Chondrocyte (in vitro differentiated cells): ENCODE data around the gene ATG2B. TPM values are rescaled to one million over a fixed set of nuclear protein-coding genes. Genes with fewer than 3 reads are reported as not detected.

Experiments
- DNase-seq: peaks from one replicate; pipeline ENCODE4 v3.0.0; 2021; ENCODE audit warnings: mixed read lengths, low spot score
- H3K27ac Mint-ChIP-seq: one replicate; pipeline ENCODE4 v1.8.0; 2021; ENCODE audit warnings: mild to moderate bottlenecking, moderate library complexity, mixed read lengths; ENCODE audit not compliant: unreplicated experiment
- H3K27me3 Mint-ChIP-seq: 2 replicates; pipeline ENCODE4 v1.8.0; 2021; ENCODE audit warnings: low read depth, mixed read lengths
- H3K36me3 Mint-ChIP-seq: 2 replicates; pipeline ENCODE4 v1.8.0; 2021; ENCODE audit warnings: low read depth, mixed read lengths
- H3K4me1 Mint-ChIP-seq: 2 replicates; pipeline ENCODE4 v1.8.0; 2021; ENCODE audit warnings: low read depth, mild to moderate bottlenecking, mixed read lengths
- H3K4me3 Mint-ChIP-seq: one replicate; pipeline ENCODE4 v1.8.0; 2021; ENCODE audit warnings: mild to moderate bottlenecking, moderate library complexity, mixed read lengths; ENCODE audit not compliant: unreplicated experiment
- H3K9me3 Mint-ChIP-seq: 2 replicates; pipeline ENCODE4 v1.8.0; 2021; ENCODE audit warnings: low read depth, mixed read lengths
- CTCF ChIP-seq: fragments of 200-600 bp; sonication (generic); IDR thresholded peaks from 2 replicates; pipeline ENCODE4 v1.5.0; 2021; ENCODE audit warnings: antibody characterized with exemption, mild to moderate bottlenecking, moderate library complexity
- total RNA-seq: library from RNA; stranded (reverse); gene quantifications from 3 replicates; pipeline ENCODE4 v1.2.1, GENCODE V29; 2021

ATG2B gene
- total RNA-seq, 1 donor from 2014 or later, result 17.0 TPM

- H3K27me3 Mint-ChIP-seq, result no peaks in the 10 kb centered on the region
- TF ChIP-seq CTCF, result no peak
Observed at GRCh38 chr14:96303981-96304380, 59.2 kb downstream of the ATG2B start.

GRCh38 chr14:96299441-96299840 is 63.7 kb downstream of the ATG2B start:
- Mint-ChIP-seq H3K4me3 (no peak overlapping the region), H3K36me3 (peaks cover 11% of the 10 kb centered on the region), H3K4me1 (peaks cover 8% of the 10 kb centered on the region), H3K27ac (no peak overlapping the region), H3K27me3 (no peaks in the 10 kb centered on the region), H3K9me3 (no peaks in the 10 kb centered on the region)
- no peak for TF ChIP-seq CTCF
- DNase-seq, result no peak

More at GRCh38 chr14:96303981-96304380, 59.2 kb downstream of the ATG2B start:
- Mint-ChIP-seq H3K4me3 (no peak overlapping the region), H3K9me3 (no peaks in the 10 kb centered on the region), H3K36me3 (peaks cover 23% of the 10 kb centered on the region), H3K4me1 (peaks cover 8% of the 10 kb centered on the region), H3K27ac (no peak overlapping the region)
- no peak for DNase-seq

- DNase-seq, result no peak
- Mint-ChIP-seq H3K4me1 (no peaks in the 10 kb centered on the region), H3K27me3 (no peaks in the 10 kb centered on the region), H3K27ac (no peak overlapping the region), H3K9me3 (no peaks in the 10 kb centered on the region), H3K4me3 (no peak overlapping the region), H3K36me3 (peaks cover 15% of the 10 kb centered on the region)
- TF ChIP-seq CTCF, result no peak
Observed at GRCh38 chr14:96297997-96298515, 65.1 kb downstream of the ATG2B start.

- no peak overlapping the region for H3K4me3 Mint-ChIP-seq
- peaks cover 13% of the 10 kb centered on the region for H3K36me3 Mint-ChIP-seq
- no peaks in the 10 kb centered on the region for H3K4me1 Mint-ChIP-seq
- no peaks in the 10 kb centered on the region for H3K9me3 Mint-ChIP-seq
- peak; percentile 91 for TF ChIP-seq CTCF
- DNase-seq, result no peak
- no peaks in the 10 kb centered on the region for H3K27me3 Mint-ChIP-seq
- no peak overlapping the region for H3K27ac Mint-ChIP-seq
Observed at GRCh38 chr14:96297000-96297399, 66.1 kb downstream of the ATG2B start.

GRCh38 chr14:96294246-96294645 is 68.9 kb downstream of the ATG2B start:
- peaks cover 19% of the 10 kb centered on the region for H3K36me3 Mint-ChIP-seq
- TF ChIP-seq CTCF, result no peak
- no peaks in the 10 kb centered on the region for H3K9me3 Mint-ChIP-seq
- no peak overlapping the region for H3K27ac Mint-ChIP-seq
- no peak for DNase-seq
- H3K27me3 Mint-ChIP-seq, result no peaks in the 10 kb centered on the region
- H3K4me3 Mint-ChIP-seq, result no peak overlapping the region
- no peaks in the 10 kb centered on the region for H3K4me1 Mint-ChIP-seq
